PC-9 (cell line): ENCODE data around the gene TMEM163. TPM values are rescaled to one million over a fixed set of nuclear protein-coding genes. Genes with fewer than 3 reads are reported as not detected.

ENCODE experiments used
- BruUV-seq: library from RNA; stranded (reverse); fragments of 400-500 nt; replicated peaks from 2 replicates; lab custom pipeline; 2021; lab: Mats Ljungman, UMichigan
- CTCF ChIA-PET: fragments of 300-600 bp; sonication (Branson Sonifier 250); formaldehyde crosslinking; loops from one replicate; lab custom pipeline; 2022; ENCODE audit warnings: antibody characterized with exemption; lab: Charles Lee
- POLR2A ChIA-PET: fragments of 300-600 bp; sonication (Branson Sonifier 250); formaldehyde crosslinking; loops from one replicate; lab custom pipeline; 2022; ENCODE audit warnings: antibody characterized with exemption; ENCODE audit not compliant: unreplicated experiment; lab: Charles Lee
- DNase-seq, 2 experiments: peaks; one replicate each; pipeline versions ENCODE4 v3.0.0 to v3.0.0-alpha.2; 2015 to 2022; ENCODE audit warnings: mixed read lengths in 1 of 2
- H2AFZ ChIP-seq: fragments of 200-600 bp; sonication (generic); 2 replicates; pipeline ENCODE4 v1.8.1; 2017; ENCODE audit warnings: antibody characterized with exemption
- H3F3A ChIP-seq: fragments of 200-600 bp; sonication (generic); 2 replicates; pipeline ENCODE4 v1.8.1; 2017; ENCODE audit warnings: antibody characterized with exemption, mild to moderate bottlenecking, low read depth; ENCODE audit not compliant: insufficient read depth
- H3K27ac ChIP-seq: fragments of 200-600 bp; sonication (generic); 2 replicates; pipeline ENCODE4 v1.6.1; 2016; ENCODE audit warnings: mixed run types
- H3K27me3 ChIP-seq: fragments of 200-600 bp; sonication (generic); 2 replicates; pipeline ENCODE4 v1.6.1; 2016; ENCODE audit warnings: low read depth, mixed run types; ENCODE audit not compliant: insufficient read depth
- H3K36me3 ChIP-seq: fragments of 200-600 bp; sonication (generic); 2 replicates; pipeline ENCODE4 v1.6.1; 2016; ENCODE audit warnings: low read depth, mixed run types
- H3K4me1 ChIP-seq: fragments of 200-600 bp; sonication (generic); replicated peaks from 2 replicates; pipeline ENCODE4 v1.6.1; 2016; ENCODE audit warnings: mixed run types; ENCODE audit not compliant: insufficient read depth
- H3K4me2 ChIP-seq: fragments of 200-600 bp; sonication (generic); 2 replicates; pipeline ENCODE4 v1.6.1; 2017; ENCODE audit warnings: mixed run types
- H3K4me3 ChIP-seq: fragments of 200-600 bp; sonication (generic); 2 replicates; pipeline ENCODE4 v1.6.1; 2016; ENCODE audit warnings: mixed run types
- H3K79me2 ChIP-seq: fragments of 200-600 bp; sonication (generic); 2 replicates; pipeline ENCODE4 v1.6.1; 2017; ENCODE audit warnings: low read depth, mixed run types
- H3K9me2 ChIP-seq: fragments of 200-600 bp; sonication (generic); 2 replicates; pipeline ENCODE4 v1.8.1; 2017; ENCODE audit warnings: mild to moderate bottlenecking; ENCODE audit not compliant: insufficient read depth
- H3K9me3 ChIP-seq: fragments of 200-600 bp; sonication (generic); 2 replicates; pipeline ENCODE4 v1.8.1; 2016; ENCODE audit warnings: low read depth; ENCODE audit not compliant: insufficient read depth
- H4K20me1 ChIP-seq: fragments of 200-600 bp; sonication (generic); 2 replicates; pipeline ENCODE4 v1.8.1; 2017; ENCODE audit not compliant: insufficient read depth
- CTCF ChIP-seq: fragments of 200-600 bp; sonication (generic); conservative IDR thresholded peaks from 2 replicates; pipeline ENCODE4 v1.6.1; 2017; ENCODE audit warnings: mixed run types, antibody characterized with exemption, mild to moderate bottlenecking, moderate library complexity
- EZH2 ChIP-seq: fragments of 200-600 bp; sonication (generic); IDR thresholded peaks from 2 replicates; pipeline ENCODE4 v1.8.0; 2017; ENCODE audit warnings: antibody characterized with exemption, low read depth
- intact Hi-C: fragments of 100-400 bp; cut with micrococcal nuclease; formaldehyde crosslinking; loops from one replicate; pipeline ENCODE4 v1.10.0; 2022; ENCODE audit not compliant: unreplicated experiment
- total RNA-seq: library from RNA; stranded (reverse); gene quantifications from 2 replicates; pipeline ENCODE4 v1.2.3, GENCODE V29; 2021

TMEM163 gene
- total RNA-seq, 1 experiment from 2014 or later = 1.4 TPM

- intact Hi-C loops = no loop called here
- CTCF ChIA-PET = no interaction called here
- H3K9me3 ChIP-seq = no peaks in the 10 kb centered on the region
- no peaks in the 10 kb centered on the region for H3K36me3 ChIP-seq
- H3K9me2 ChIP-seq = no peaks in the 10 kb centered on the region
- no peak overlapping the region for H3K4me2 ChIP-seq
- no peak overlapping the region for H2AFZ ChIP-seq
- TF ChIP-seq CTCF (no peak), EZH2 (no peak)
- no peaks in the 10 kb centered on the region for H4K20me1 ChIP-seq
- H3K27me3 ChIP-seq = no peaks in the 10 kb centered on the region
- no peak overlapping the region for H3K4me3 ChIP-seq
- POLR2A ChIA-PET = no interaction called here
- no peak for DNase-seq
- no peaks in the 10 kb centered on the region for H3K4me1 ChIP-seq
- no peaks in the 10 kb centered on the region for H3F3A ChIP-seq
- H3K27ac ChIP-seq = no peak overlapping the region
- H3K79me2 ChIP-seq = no peaks in the 10 kb centered on the region
- no TSS peak for BruUV-seq
Observed at GRCh38 chr2:134634054-134634753, 84.6 kb downstream of the TMEM163 start.

GRCh38 chr2:134630504-134631159 is 88.2 kb downstream of the TMEM163 start:
- Histone ChIP-seq H3K9me3 (no peaks in the 10 kb centered on the region), H4K20me1 (no peaks in the 10 kb centered on the region), H3F3A (no peaks in the 10 kb centered on the region), H3K4me1 (no peaks in the 10 kb centered on the region), H3K9me2 (no peaks in the 10 kb centered on the region), H3K27me3 (no peaks in the 10 kb centered on the region), H3K4me3 (no peak overlapping the region), H3K79me2 (no peaks in the 10 kb centered on the region), H3K4me2 (no peak overlapping the region), H3K27ac (no peak overlapping the region), H2AFZ (no peak overlapping the region), H3K36me3 (no peaks in the 10 kb centered on the region)
- CTCF ChIA-PET = no interaction called here
- TF ChIP-seq CTCF (no peak), EZH2 (no peak)
- no peak for DNase-seq
- intact Hi-C loops = no loop called here
- POLR2A ChIA-PET = interaction anchor here (0.5 kb wide), 1 partner anchor 840 kb away, joined by 7 read pairs; no protein-coding TSS in a partner anchor
- no TSS peak for BruUV-seq

GRCh38 chr2:134628453-134628852 is 90.3 kb downstream of the TMEM163 start:
- Histone ChIP-seq H3K9me3 (no peaks in the 10 kb centered on the region), H2AFZ (no peak overlapping the region), H3K27ac (no peak overlapping the region), H3K4me1 (no peaks in the 10 kb centered on the region), H3K4me2 (no peak overlapping the region), H3K9me2 (no peaks in the 10 kb centered on the region), H4K20me1 (no peaks in the 10 kb centered on the region), H3K4me3 (no peak overlapping the region), H3K79me2 (no peaks in the 10 kb centered on the region), H3K27me3 (no peaks in the 10 kb centered on the region), H3K36me3 (no peaks in the 10 kb centered on the region), H3F3A (no peaks in the 10 kb centered on the region)
- DNase-seq = no peak
- POLR2A ChIA-PET = no interaction called here
- BruUV-seq = no TSS peak
- intact Hi-C loops = no loop called here
- CTCF ChIA-PET = no interaction called here
- TF ChIP-seq EZH2 (no peak), CTCF (no peak)
